Left ventricle myocardium inferior (tissue), 1 donor: ENCODE measurements around the gene ZNF275. TPM values are rescaled to one million over a fixed set of nuclear protein-coding genes. Genes with fewer than 3 reads are reported as not detected.

Experiments
- DNase-seq: peaks from one replicate; pipeline ENCODE4 v3.0.0-alpha.2; 2020
- H3K27ac ChIP-seq: fragments of 200-600 bp; replicated peaks from 2 replicates; pipeline ENCODE4 v1.8.0; 2021
- H3K27me3 ChIP-seq: fragments of 200-600 bp; 2 replicates; pipeline ENCODE4 v1.8.0; 2021; ENCODE audit warnings: low read depth
- H3K36me3 ChIP-seq: fragments of 200-600 bp; 2 replicates; pipeline ENCODE4 v1.8.0; 2021
- H3K4me1 ChIP-seq: fragments of 200-600 bp; 2 replicates; pipeline ENCODE4 v1.8.0; 2021
- H3K4me3 ChIP-seq: fragments of 200-600 bp; 2 replicates; pipeline ENCODE4 v1.8.0; 2021; ENCODE audit warnings: mild to moderate bottlenecking, moderate library complexity
- H3K9me3 ChIP-seq: fragments of 200-600 bp; replicated peaks from 2 replicates; pipeline ENCODE4 v1.8.0; 2021
- CTCF ChIP-seq: fragments of 200-600 bp; IDR thresholded peaks from 2 replicates; pipeline ENCODE4 v1.8.0; 2021; ENCODE audit warnings: antibody characterized with exemption, mild to moderate bottlenecking, borderline replicate concordance
- intact Hi-C: fragments of 100-400 bp; cut with micrococcal nuclease; formaldehyde crosslinking; loops from one replicate; pipeline ENCODE4 v1.11.0; 2022
- total RNA-seq: library from RNA; stranded (reverse); fragmentation: NEBNext Ultra II Directional; extraction: Animal tissue kit (Norgen Biotek cat#: 25700); gene quantifications from one replicate; pipeline ENCODE4 v1.2.1, GENCODE V29; 2021
- donor health status: DM: no; HTN: yes; CAD: no; lungs with severe emphysema.

Gene ZNF275
- total RNA-seq, 1 donor from 2014 or later = 6.4 TPM

- no peaks in the 10 kb centered on the region for H3K4me1 ChIP-seq
- no peak for DNase-seq
- H3K27me3 ChIP-seq = no peaks in the 10 kb centered on the region
- no peak overlapping the region for H3K27ac ChIP-seq
- intact Hi-C loops = no loop called here
- no peak for TF ChIP-seq CTCF
- no peak overlapping the region for H3K4me3 ChIP-seq
- H3K9me3 ChIP-seq = no peaks in the 10 kb centered on the region
- H3K36me3 ChIP-seq = no peaks in the 10 kb centered on the region
Observed at GRCh38 chrX:153395613-153396319, 61.8 kb downstream of the ZNF275 start.

- TF ChIP-seq CTCF = no peak
- H3K36me3 ChIP-seq = no peaks in the 10 kb centered on the region
- no peaks in the 10 kb centered on the region for H3K9me3 ChIP-seq
- no peak overlapping the region for H3K4me3 ChIP-seq
- no peaks in the 10 kb centered on the region for H3K27me3 ChIP-seq
- no peak for DNase-seq
- H3K27ac ChIP-seq = no peak overlapping the region
- intact Hi-C loops = no loop called here
- H3K4me1 ChIP-seq = no peaks in the 10 kb centered on the region
Observed at GRCh38 chrX:153396320-153397195, 62.6 kb downstream of the ZNF275 start.

- DNase-seq = no peak
- no peak overlapping the region for H3K27ac ChIP-seq
- TF ChIP-seq CTCF = no peak
- no peak overlapping the region for H3K4me3 ChIP-seq
- no peaks in the 10 kb centered on the region for H3K9me3 ChIP-seq
- H3K27me3 ChIP-seq = no peaks in the 10 kb centered on the region
- intact Hi-C loops = no loop called here
- H3K4me1 ChIP-seq = no peaks in the 10 kb centered on the region
- H3K36me3 ChIP-seq = no peaks in the 10 kb centered on the region
Observed at GRCh38 chrX:153397256-153397960, 63.5 kb downstream of the ZNF275 start.

GRCh38 chrX:153398275-153398960 lies 64.5 kb downstream of the ZNF275 start:
- H3K9me3 ChIP-seq = no peaks in the 10 kb centered on the region
- H3K36me3 ChIP-seq = no peaks in the 10 kb centered on the region
- no peak for DNase-seq
- H3K27ac ChIP-seq = no peak overlapping the region
- intact Hi-C loops = no loop called here
- no peaks in the 10 kb centered on the region for H3K27me3 ChIP-seq
- TF ChIP-seq CTCF = no peak
- H3K4me3 ChIP-seq = no peak overlapping the region
- H3K4me1 ChIP-seq = no peaks in the 10 kb centered on the region
